NCI-H146 treated with DMSO at 0.1 percent for 48 hours (cell line): ENCODE data around the gene GNG12.

Experiments used
- DNase-seq: peaks from one replicate; lab custom pipeline; 2025; ENCODE audit not compliant: unreplicated experiment; lab: John Stamatoyannopoulos, UW

GNG12 gene

GRCh38 chr1:67686267-67687197 is 146.7 kb downstream of the GNG12 start:
- DNase-seq = peak; percentile 86

GRCh38 chr1:67685558-67686266 is 147.6 kb downstream of the GNG12 start:
- peak; percentile 24 for DNase-seq

GRCh38 chr1:67685067-67685557 is 148.2 kb downstream of the GNG12 start, which contains the start of gene GADD45A:
Gene GADD45A (plus strand): TSS chr1:67685201. CDS start chr1:67685495, 294 bp downstream.
- DNase-seq = peak; percentile 99

DNA sequence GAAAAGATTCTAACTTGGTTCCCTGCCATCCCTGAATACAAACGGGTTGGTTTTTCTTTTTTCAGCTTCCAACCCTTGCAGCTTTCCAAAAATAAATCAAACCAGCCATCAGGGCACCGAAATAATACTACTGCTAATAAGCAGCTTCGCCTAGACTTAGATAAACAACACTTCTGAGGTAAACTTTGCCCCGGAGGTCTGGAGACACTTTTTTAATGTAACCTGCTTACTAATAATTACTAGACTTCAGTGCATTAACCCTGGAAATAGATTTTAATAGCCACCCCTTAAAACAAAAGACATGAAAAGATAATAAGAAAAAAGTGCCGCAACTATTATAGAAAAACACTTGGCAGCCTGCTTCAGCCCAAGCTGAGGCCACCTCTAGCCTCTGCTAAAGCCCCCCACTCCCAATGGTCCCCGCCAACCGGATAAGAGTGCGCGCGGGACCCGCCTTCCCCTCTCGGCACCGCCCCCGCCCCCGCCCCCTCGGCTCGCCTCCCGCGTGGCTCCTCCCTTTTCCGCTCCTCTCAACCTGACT is 148.7 kb downstream of the GNG12 start:
- DNase-seq = peak; percentile 49

GRCh38 chr1:67683766-67684525 is 149.3 kb downstream of the GNG12 start:
- no peak for DNase-seq

GRCh38 chr1:67683316-67683715 is 150.0 kb downstream of the GNG12 start:
- no peak for DNase-seq

DNA sequence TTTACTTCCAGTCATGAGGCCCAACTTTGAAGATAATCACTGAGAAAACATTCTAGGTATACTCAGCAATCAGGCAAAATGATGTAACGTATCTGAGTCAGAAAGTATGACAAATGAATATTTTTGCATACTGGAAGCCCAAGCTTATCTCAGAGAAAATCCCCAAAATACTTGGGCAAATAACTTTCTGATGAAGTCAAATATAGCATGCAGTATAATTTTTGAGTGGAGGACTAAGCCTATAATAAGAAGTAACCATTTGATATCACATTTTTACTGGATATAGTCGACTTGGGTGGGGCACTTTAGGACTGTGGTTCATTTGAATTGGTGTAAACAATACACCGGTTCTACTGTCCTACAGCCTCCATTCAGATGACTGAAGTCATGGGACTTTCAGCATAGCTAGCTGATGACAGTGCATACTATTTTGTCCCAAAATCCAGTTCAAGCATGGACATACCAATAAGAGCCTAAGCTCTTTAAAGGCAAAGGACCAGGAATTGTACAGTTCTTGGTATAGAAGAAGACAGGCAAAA is 150.5 kb downstream of the GNG12 start:
- DNase-seq = no peak

DNA sequence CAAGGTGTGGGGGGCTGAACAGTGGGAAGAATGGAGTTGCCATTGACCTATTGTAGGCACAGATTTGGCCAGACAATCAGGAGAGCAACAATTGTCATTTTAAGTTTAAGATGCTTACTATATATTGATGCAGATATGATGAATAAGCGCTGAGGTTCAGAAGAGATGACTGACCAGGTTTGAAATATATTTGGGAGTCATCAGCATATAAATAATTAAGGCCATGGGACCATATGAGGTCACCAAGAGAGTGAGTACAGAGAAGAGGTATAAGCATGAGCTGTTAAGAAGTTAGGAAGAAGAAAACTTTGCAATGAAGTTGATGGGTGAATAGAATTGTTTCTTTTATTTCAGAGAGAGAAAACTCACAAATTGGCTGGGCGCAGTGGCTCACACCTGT is 152.8 kb downstream of the GNG12 start:
- no peak for DNase-seq

DNA sequence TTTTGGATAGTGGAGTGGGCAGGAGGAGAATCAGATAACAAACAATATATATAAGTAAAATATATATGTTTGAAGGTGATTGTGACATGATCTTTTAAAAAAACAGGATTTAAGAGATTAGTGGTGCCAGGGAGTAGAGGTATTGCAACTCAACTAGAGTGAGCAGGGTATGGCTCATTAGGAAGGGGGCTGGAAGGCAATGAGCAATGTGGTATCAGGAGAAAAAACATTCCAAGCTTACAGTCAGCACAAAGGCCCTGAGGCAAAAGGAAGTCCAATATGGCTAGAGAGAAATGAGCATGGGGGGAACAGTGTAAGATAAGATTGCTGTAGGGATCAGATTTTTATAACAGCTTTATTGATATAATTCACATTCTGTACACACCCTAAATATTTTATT is 153.6 kb downstream of the GNG12 start:
- DNase-seq = no peak

GRCh38 chr1:67677930-67678329 is 155.3 kb downstream of the GNG12 start:
- no peak for DNase-seq

DNA sequence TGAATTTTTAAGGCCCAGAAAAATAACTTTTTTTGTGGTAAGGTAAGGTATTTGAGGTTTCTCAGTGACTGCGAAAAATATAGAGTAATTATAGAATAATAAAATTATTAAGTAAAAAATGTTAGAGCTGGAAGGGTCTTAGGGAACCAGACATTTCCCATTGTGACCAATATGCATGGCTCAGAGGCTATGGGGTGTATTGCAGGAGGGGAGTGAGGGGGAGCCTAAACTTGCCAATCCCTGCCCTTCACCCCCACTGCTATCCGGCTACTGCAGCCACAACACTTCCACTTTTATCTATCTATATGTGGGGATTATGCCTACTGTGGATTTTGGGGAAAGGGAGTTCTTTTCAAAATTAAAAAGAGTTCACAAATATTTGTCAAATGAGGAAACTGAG is 155.9 kb downstream of the GNG12 start:
- no peak for DNase-seq

GRCh38 chr1:67676946-67677345 is 156.3 kb downstream of the GNG12 start:
- DNase-seq = no peak

- DNase-seq = no peak
Observed at GRCh38 chr1:67676287-67676686, 157.0 kb downstream of the GNG12 start.

DNA sequence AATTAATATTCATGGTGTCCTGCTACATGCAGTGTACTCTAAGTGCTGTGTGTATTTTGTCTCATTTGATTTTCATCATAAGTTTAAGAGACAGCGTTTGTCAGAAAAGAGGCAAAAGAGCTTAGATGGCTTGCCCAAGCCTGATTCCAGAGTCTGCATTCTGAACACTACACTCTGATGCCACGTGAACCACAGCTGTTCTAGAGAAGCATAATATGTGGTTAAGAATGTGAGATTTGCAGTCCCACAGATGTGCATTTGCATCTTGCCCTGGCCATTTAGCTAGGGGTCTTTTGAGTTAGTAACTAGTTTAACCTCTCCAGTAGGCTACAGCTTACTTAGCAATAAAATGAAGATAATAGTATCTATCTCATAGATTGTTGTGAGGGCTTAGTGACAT is 157.5 kb downstream of the GNG12 start:
- DNase-seq = no peak

GRCh38 chr1:67674260-67675011 is 158.8 kb downstream of the GNG12 start:
- DNase-seq = peak; percentile 29

DNA sequence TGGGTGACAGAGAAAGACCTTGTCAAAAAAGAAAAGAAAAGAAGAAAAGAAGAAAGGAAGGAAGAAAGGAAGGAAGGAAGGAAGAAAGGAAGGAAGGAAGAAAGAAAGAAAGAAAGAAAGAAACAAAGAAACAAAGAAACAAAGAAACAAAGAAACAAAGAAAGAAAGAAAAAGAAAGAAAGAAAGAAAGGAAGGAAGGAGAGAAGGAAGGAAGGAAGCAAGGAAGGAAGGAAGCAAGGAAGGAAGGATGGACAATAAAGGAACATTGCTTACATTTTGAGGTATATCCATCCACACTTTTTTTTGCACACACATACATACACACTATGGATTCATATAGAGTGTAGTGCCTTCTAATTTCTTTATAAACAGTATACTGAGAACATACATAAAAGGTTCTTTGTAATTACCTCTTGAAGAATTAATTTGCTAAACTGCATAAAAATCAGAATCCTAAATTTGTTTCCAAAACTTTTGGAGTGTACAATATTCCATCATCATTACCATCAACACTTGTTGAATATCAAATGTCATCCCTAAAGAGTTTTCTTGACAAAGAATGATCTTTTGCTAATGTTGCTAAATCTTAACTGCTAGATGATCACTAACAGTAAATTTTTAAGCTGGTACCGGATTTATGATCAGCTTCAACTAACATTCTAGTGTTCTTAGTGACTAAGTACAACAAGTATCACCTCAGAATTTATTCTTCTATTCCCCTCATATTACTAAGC is 159.6 kb downstream of the GNG12 start:
- no peak for DNase-seq

DNA sequence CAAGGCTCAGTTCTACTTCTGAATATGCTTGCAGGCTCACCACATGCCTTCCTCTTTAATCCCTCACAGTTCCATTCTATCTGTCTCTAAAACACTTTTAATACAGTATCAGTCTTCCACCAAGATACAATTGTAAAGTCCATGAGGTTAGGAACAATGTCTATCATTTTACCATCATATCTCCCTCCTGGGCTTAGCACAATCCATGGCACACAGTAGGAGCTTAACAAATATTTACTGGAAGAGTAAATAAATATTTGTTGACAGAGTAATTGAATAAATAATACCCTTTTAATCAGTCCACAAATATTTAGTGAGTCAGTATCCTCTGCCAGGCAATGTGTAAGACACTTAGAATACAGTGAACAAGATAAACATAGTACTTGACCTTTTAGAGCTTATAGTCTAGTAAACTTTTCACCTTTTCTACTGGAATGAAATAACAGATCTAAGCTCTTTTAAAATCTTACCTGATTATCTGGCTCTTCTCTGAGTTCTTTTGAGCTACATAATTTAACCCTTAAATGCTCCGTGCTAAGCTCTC is 160.9 kb downstream of the GNG12 start:
- no peak for DNase-seq

GRCh38 chr1:67668660-67669059 is 164.6 kb downstream of the GNG12 start:
- peak; percentile 10 for DNase-seq

GRCh38 chr1:67666636-67667035 is 166.6 kb downstream of the GNG12 start:
- DNase-seq = no peak
